GM12878 (cell line): ENCODE results near the gene NIBAN1.

Experiments used
- CTCF ChIP-seq, 3 experiments: IDR thresholded peaks in 2 of 3; conservative IDR thresholded peaks in 1 of 3; 2 replicates each; pipeline ENCODE4 v1.5.1; 2011; ENCODE audit warnings: low read depth in 3 of 3, low read length in 3 of 3, mild to moderate bottlenecking in 3 of 3, control low read depth in 2 of 3, moderate library complexity in 2 of 3, inconsistent platforms in 1 of 3, mixed read lengths in 1 of 3; ENCODE audit not compliant: control insufficient read depth in 2 of 3, insufficient read depth in 1 of 3; ENCODE audit errors: extremely low read depth in 1 of 3
- NFXL1 ChIP-seq: fragments of 450-650 bp; IDR thresholded peaks from 2 replicates; pipeline ENCODE4 v1.6.1; 2017; ENCODE audit warnings: antibody characterized with exemption, mild to moderate bottlenecking, borderline replicate concordance
- SP1 ChIP-seq: IDR thresholded peaks from one replicate; pipeline ENCODE4 v1.6.1; 2011; ENCODE audit warnings: low read depth, low read length
- YY1 ChIP-seq: IDR thresholded peaks from 2 replicates; pipeline ENCODE4 v1.6.1; 2011; ENCODE audit warnings: low read depth, mild to moderate bottlenecking, low read length

GRCh38 chr1:184943998-184944397 is 30.3 kb downstream of the NIBAN1 start:
- TF ChIP-seq SP1 (no peak), CTCF (IDR thresholded peaks at IDR 0.05 in 2 of 3, conservative IDR thresholded peaks at IDR 0.05 in 1 of 3; ENCODE audit: control insufficient read depth in 2 of 3, extremely low read depth in 1 of 3, insufficient read depth in 1 of 3, low read depth in 3 of 3, low read length in 3 of 3) (no peak), NFXL1 (no peak), YY1 (no peak)
